Measurements from ENCODE around the gene DOK7.
"Not testable (repeated sequence)": the region's sequence is repeated elsewhere in the genome, so short reads cannot be mapped to it uniquely, and the experiment has no call there.

DOK7 gene

GRCh38 chr4:3531318-3531878 lies 68.3 kb downstream of the DOK7 start:
- FAIRE-seq = no peak
- DNase-seq (ENCODE audit: low spot score) = no peak

GRCh38 chr4:3531879-3532750 lies 69.0 kb downstream of the DOK7 start, which contains the start of gene LRPAP1:
Gene LRPAP1, minus strand, starts transcription at chr4:3532422. Its CDS starts 10 bp downstream, at chr4:3532412.
- peak; percentile 96 for DNase-seq (ENCODE audit: low spot score)
- FAIRE-seq = no peak

GRCh38 chr4:3532751-3533422 lies 69.8 kb downstream of the DOK7 start:
- DNase-seq (ENCODE audit: low spot score) (no peak), FAIRE-seq (no peak)

- no peak for FAIRE-seq
- DNase-seq (ENCODE audit: low spot score) = no peak
These were observed 70.3 kb downstream of the DOK7 start for GRCh38 chr4:3533423-3533820.

GRCh38 chr4:3535812-3536211 lies 72.7 kb downstream of the DOK7 start:
- not testable (repeated sequence) for DNase-seq (ENCODE audit: low spot score); FAIRE-seq

GRCh38 chr4:3538906-3539305 lies 75.8 kb downstream of the DOK7 start:
- not testable (repeated sequence) for FAIRE-seq; DNase-seq (ENCODE audit: low spot score)

GRCh38 chr4:3543415-3543814 lies 80.3 kb downstream of the DOK7 start:
- not testable (repeated sequence) for FAIRE-seq; DNase-seq (ENCODE audit: low spot score)

Measured in urothelium cell line (cell line).